Naive thymus-derived CD4-positive, alpha-beta T cell (primary cell): ENCODE data around the gene KNDC1. TPM values are rescaled to one million over a fixed set of nuclear protein-coding genes. Genes with fewer than 3 reads are reported as not detected.

ENCODE experiments used
- ATAC-seq: fragments of 150-1000 bp; cut with Tn5 transposase; 2 replicates; pipeline ENCODE4 v1.10.0; 2021; ENCODE audit warnings: mild to moderate bottlenecking, moderate library complexity
- CTCF ChIA-PET: fragments of 350-600 bp; sonication (Branson Sonifier 250); formaldehyde crosslinking; loops from one replicate; lab custom pipeline; 2021; ENCODE audit warnings: antibody characterized with exemption; lab: Charles Lee
- POLR2A ChIA-PET: fragments of 350-600 bp; sonication (Branson Sonifier 250); formaldehyde crosslinking; loops from one replicate; lab custom pipeline; 2021; ENCODE audit warnings: antibody characterized with exemption, inconsistent platforms; lab: Charles Lee
- DNase-seq, 9 donors: peaks; one replicate each; pipeline versions ENCODE4 v3.0.0 to v3.0.0-alpha.2; 2020 to 2022; ENCODE audit warnings: mixed read lengths in 1 of 9
- H3K27ac ChIP-seq: one replicate; pipeline ENCODE4 v1.7.0; 2013; ENCODE audit warnings: mild to moderate bottlenecking, low read depth, low read length, moderate library complexity
- H3K27me3 ChIP-seq, 2 donors: one replicate each; pipeline ENCODE4 v1.7.0; 2013; ENCODE audit warnings: low read length in 2 of 2, mild to moderate bottlenecking in 2 of 2, moderate library complexity in 2 of 2; ENCODE audit not compliant: control insufficient read depth in 2 of 2, insufficient read depth in 2 of 2
- H3K36me3 ChIP-seq, 3 experiments: 1 replicate in 2 of 3; 2 replicates in 1 of 3; pipeline ENCODE4 v1.7.0; 2013; ENCODE audit warnings: low read length in 3 of 3, mild to moderate bottlenecking in 3 of 3, moderate library complexity in 1 of 3; ENCODE audit not compliant: insufficient read depth in 3 of 3, control insufficient read depth in 2 of 3
- H3K4me1 ChIP-seq, 2 donors: one replicate each; pipeline ENCODE4 v1.7.0; 2013; ENCODE audit warnings: low read length in 2 of 2, mild to moderate bottlenecking in 2 of 2, moderate library complexity in 1 of 2; ENCODE audit not compliant: control insufficient read depth in 2 of 2, insufficient read depth in 2 of 2
- H3K4me3 ChIP-seq: 2 replicates; pipeline ENCODE4 v1.7.0; 2013; ENCODE audit warnings: mild to moderate bottlenecking, low read length
- H3K9me3 ChIP-seq, 3 experiments: 1 replicate in 2 of 3; 2 replicates in 1 of 3; pipeline ENCODE4 v1.7.0; 2013; ENCODE audit warnings: low read length in 3 of 3; ENCODE audit not compliant: control insufficient read depth in 2 of 3
- H3K27ac Mint-ChIP-seq, 9 donors: one replicate each; pipeline ENCODE4 v1.8.0; 2020 to 2022; ENCODE audit warnings: mixed read lengths in 9 of 9, mild to moderate bottlenecking in 8 of 9, moderate library complexity in 5 of 9, inconsistent platforms in 2 of 9
- H3K27me3 Mint-ChIP-seq, 5 donors: one replicate each; pipeline ENCODE4 v1.8.0; 2021 to 2022; ENCODE audit warnings: mixed read lengths in 5 of 5, mild to moderate bottlenecking in 1 of 5
- H3K36me3 Mint-ChIP-seq, 5 donors: one replicate each; pipeline ENCODE4 v1.8.0; 2020 to 2022; ENCODE audit warnings: mixed read lengths in 5 of 5, mild to moderate bottlenecking in 3 of 5, inconsistent platforms in 1 of 5
- H3K4me1 Mint-ChIP-seq, 7 donors: one replicate each; pipeline ENCODE4 v1.8.0; 2020 to 2022; ENCODE audit warnings: mixed read lengths in 7 of 7, mild to moderate bottlenecking in 3 of 7, inconsistent platforms in 1 of 7
- H3K4me3 Mint-ChIP-seq, 10 donors: one replicate each; pipeline ENCODE4 v1.8.0; 2020 to 2022; ENCODE audit warnings: mild to moderate bottlenecking in 10 of 10, mixed read lengths in 10 of 10, moderate library complexity in 6 of 10, inconsistent platforms in 2 of 10
- H3K9me3 Mint-ChIP-seq, 11 donors: one replicate each; pipeline ENCODE4 v1.8.0; 2020 to 2022; ENCODE audit warnings: mixed read lengths in 11 of 11, mild to moderate bottlenecking in 4 of 11, inconsistent platforms in 1 of 11, moderate library complexity in 1 of 11
- intact Hi-C, 2 donors: fragments of 100-400 bp; cut with micrococcal nuclease; formaldehyde crosslinking; loops; one replicate each; pipeline ENCODE4 v1.15.1; 2023
- polyA plus RNA-seq, 2 donors: library from polyadenylated mRNA; unstranded; fragments of 300-500 nt; fragmentation: Illumina TruSeq; gene quantifications; one replicate each; pipeline ENCODE4 v1.2.3, GENCODE V29; 2021
- total RNA-seq, 6 experiments: library from RNA in 5 of 6; stranded (reverse) in 5 of 6; gene quantifications; 1 replicate in 5 of 6; 2 replicates in 1 of 6; pipeline ENCODE4 v1.2.3 and lab custom pipeline; 2021 to 2026

Gene KNDC1
- total and polyA plus RNA-seq, 7 experiments from 2014 or later, result 0.05 to 3.6 (median 0.60) TPM; not detected in 3

GRCh38 chr10:133182190-133182589 lies 22.2 kb downstream of the KNDC1 start:
- Histone ChIP-seq H3K27ac (no peak overlapping the region), H3K36me3 (no peaks in the 10 kb centered on the region), H3K4me1 (no peaks in the 10 kb centered on the region), H3K27me3 (no peaks in the 10 kb centered on the region), H3K9me3 (no peaks in the 10 kb centered on the region), H3K4me3 (no peak overlapping the region)
- ChIA-PET POLR2A (no interaction called here), CTCF (no interaction called here)
- no peak overlapping the region for H3K4me3 Mint-ChIP-seq
- no peak for ATAC-seq
- intact Hi-C loops, result no loop called here
- H3K27ac Mint-ChIP-seq, result no peak overlapping the region
- peaks cover 0 to 16% (median 0%) of the 10 kb centered on the region in 11 donors for H3K9me3 Mint-ChIP-seq
- H3K4me1 Mint-ChIP-seq, result no peaks in the 10 kb centered on the region
- DNase-seq, result no peak
- H3K27me3 Mint-ChIP-seq, result peaks cover 0 to 11% (median 0%) of the 10 kb centered on the region in 5 donors
- peaks cover 0 to 6% (median 0%) of the 10 kb centered on the region in 5 donors for H3K36me3 Mint-ChIP-seq

GRCh38 chr10:133182791-133183645 lies 23.0 kb downstream of the KNDC1 start:
- ATAC-seq, result no peak
- peaks cover 0 to 8% (median 0%) of the 10 kb centered on the region in 11 donors for H3K9me3 Mint-ChIP-seq
- POLR2A ChIA-PET, result no interaction called here

GRCh38 chr10:133183646-133184378 lies 23.8 kb downstream of the KNDC1 start:
- no peaks in the 10 kb centered on the region for H3K27me3 ChIP-seq
- ATAC-seq (peak; percentile 10), DNase-seq (no peak)
- no peak overlapping the region for H3K27ac Mint-ChIP-seq
- H3K4me1 ChIP-seq, result no peaks in the 10 kb centered on the region
- intact Hi-C loops, result no loop called here
- H3K4me1 Mint-ChIP-seq, result no peaks in the 10 kb centered on the region
- peak overlapping the region in 1 of 10 donors; percentile 21 for H3K4me3 Mint-ChIP-seq
- ChIA-PET POLR2A (no interaction called here), CTCF (no interaction called here)
- H3K27ac ChIP-seq, result no peak overlapping the region
- no peaks in the 10 kb centered on the region for H3K9me3 ChIP-seq
- H3K36me3 ChIP-seq, result no peaks in the 10 kb centered on the region
- H3K27me3 Mint-ChIP-seq, result peaks cover 0 to 11% (median 0%) of the 10 kb centered on the region in 5 donors
- H3K9me3 Mint-ChIP-seq, result peaks cover 0 to 6% (median 0%) of the 10 kb centered on the region in 11 donors
- no peaks in the 10 kb centered on the region for H3K36me3 Mint-ChIP-seq
- no peak overlapping the region for H3K4me3 ChIP-seq

More at GRCh38 chr10:133182791-133183645, 23.0 kb downstream of the KNDC1 start:
- peaks cover 0 to 11% (median 0%) of the 10 kb centered on the region in 5 donors for H3K27me3 Mint-ChIP-seq
- no peak for DNase-seq
- no peak overlapping the region for H3K4me3 Mint-ChIP-seq
- no peaks in the 10 kb centered on the region for H3K4me1 Mint-ChIP-seq
- CTCF ChIA-PET, result no interaction called here
- no peaks in the 10 kb centered on the region for H3K36me3 Mint-ChIP-seq
- Histone ChIP-seq H3K27ac (no peak overlapping the region), H3K36me3 (no peaks in the 10 kb centered on the region), H3K4me1 (no peaks in the 10 kb centered on the region), H3K9me3 (no peaks in the 10 kb centered on the region), H3K4me3 (no peak overlapping the region), H3K27me3 (no peaks in the 10 kb centered on the region)
- intact Hi-C loops, result no loop called here
- H3K27ac Mint-ChIP-seq, result no peak overlapping the region

GRCh38 chr10:133184591-133185244 lies 24.7 kb downstream of the KNDC1 start:
- Histone ChIP-seq H3K4me1 (no peaks in the 10 kb centered on the region), H3K9me3 (no peaks in the 10 kb centered on the region), H3K27me3 (no peaks in the 10 kb centered on the region), H3K4me3 (no peak overlapping the region), H3K36me3 (no peaks in the 10 kb centered on the region), H3K27ac (no peak overlapping the region)
- no peak overlapping the region for H3K27ac Mint-ChIP-seq
- ATAC-seq, result no peak
- CTCF ChIA-PET, result no interaction called here
- peaks cover 0 to 6% (median 0%) of the 10 kb centered on the region in 11 donors for H3K9me3 Mint-ChIP-seq
- DNase-seq, result no peak
- H3K4me1 Mint-ChIP-seq, result no peaks in the 10 kb centered on the region
- POLR2A ChIA-PET, result no interaction called here
- intact Hi-C loops, result no loop called here
- H3K27me3 Mint-ChIP-seq, result peaks cover 0 to 11% (median 0%) of the 10 kb centered on the region in 5 donors
- H3K36me3 Mint-ChIP-seq, result no peaks in the 10 kb centered on the region
- no peak overlapping the region for H3K4me3 Mint-ChIP-seq

- Mint-ChIP-seq H3K9me3 (peaks cover 0 to 6% (median 0%) of the 10 kb centered on the region in 11 donors), H3K27ac (no peak overlapping the region), H3K4me3 (peak overlapping the region in 1 of 10 donors; percentile 64)
Observed at GRCh38 chr10:133185421-133185820, 25.4 kb downstream of the KNDC1 start.

GRCh38 chr10:133185916-133186315 lies 25.9 kb downstream of the KNDC1 start:
- H3K27me3 ChIP-seq, result no peaks in the 10 kb centered on the region
- H3K27ac ChIP-seq, result no peak overlapping the region
- no peak for ATAC-seq
- Mint-ChIP-seq H3K4me1 (no peaks in the 10 kb centered on the region), H3K27me3 (peaks cover 0 to 11% (median 0%) of the 10 kb centered on the region in 5 donors), H3K9me3 (peaks cover 0 to 6% (median 0%) of the 10 kb centered on the region in 11 donors), H3K36me3 (no peaks in the 10 kb centered on the region), H3K4me3 (no peak overlapping the region), H3K27ac (no peak overlapping the region)
- H3K36me3 ChIP-seq, result no peaks in the 10 kb centered on the region
- intact Hi-C loops, result no loop called here
- POLR2A ChIA-PET, result no interaction called here
- CTCF ChIA-PET, result no interaction called here
- no peaks in the 10 kb centered on the region for H3K4me1 ChIP-seq
- no peak for DNase-seq
- H3K4me3 ChIP-seq, result no peak overlapping the region
- no peaks in the 10 kb centered on the region for H3K9me3 ChIP-seq

More at GRCh38 chr10:133185421-133185820, 25.4 kb downstream of the KNDC1 start:
- ATAC-seq (no peak), DNase-seq (no peak)
- ChIA-PET CTCF (no interaction called here), POLR2A (no interaction called here)
- peaks cover 0 to 11% (median 0%) of the 10 kb centered on the region in 5 donors for H3K27me3 Mint-ChIP-seq
- intact Hi-C loops, result no loop called here
- no peaks in the 10 kb centered on the region for H3K4me1 Mint-ChIP-seq
- H3K9me3 ChIP-seq, result no peaks in the 10 kb centered on the region
- no peak overlapping the region for H3K4me3 ChIP-seq
- H3K36me3 Mint-ChIP-seq, result no peaks in the 10 kb centered on the region
- H3K27me3 ChIP-seq, result no peaks in the 10 kb centered on the region
- no peaks in the 10 kb centered on the region for H3K4me1 ChIP-seq
- H3K27ac ChIP-seq, result no peak overlapping the region
- no peaks in the 10 kb centered on the region for H3K36me3 ChIP-seq
